ENCODE data around the gene SLC12A1.
"Not testable (repeated sequence)": the region's sequence is repeated elsewhere in the genome, so short reads cannot be mapped to it uniquely, and the experiment has no call there.

The SLC12A1 gene

DNA sequence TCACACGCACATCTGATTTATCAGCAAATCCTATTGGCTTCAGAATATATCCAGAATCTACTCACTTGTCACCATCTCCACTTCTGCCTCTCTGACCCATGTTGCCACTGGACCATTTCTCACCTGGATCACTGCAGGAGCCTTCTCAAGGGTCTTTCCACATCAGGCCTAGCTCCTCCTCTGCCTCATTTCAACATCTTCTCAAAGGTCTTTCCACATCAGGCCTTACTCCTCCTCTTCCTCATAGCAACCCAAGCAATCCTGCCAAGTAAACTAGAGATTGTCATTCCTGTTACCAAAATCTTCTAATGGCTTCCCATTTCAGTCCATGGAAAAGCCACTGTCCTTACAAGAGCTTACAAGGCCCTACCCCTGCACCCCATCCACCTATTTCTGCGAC lies 107.1 kb downstream of the SLC12A1 start:
- no peak for FAIRE-seq

- FAIRE-seq = no peak
These were observed 108.9 kb downstream of the SLC12A1 start for GRCh38 chr15:48315041-48315440.

DNA sequence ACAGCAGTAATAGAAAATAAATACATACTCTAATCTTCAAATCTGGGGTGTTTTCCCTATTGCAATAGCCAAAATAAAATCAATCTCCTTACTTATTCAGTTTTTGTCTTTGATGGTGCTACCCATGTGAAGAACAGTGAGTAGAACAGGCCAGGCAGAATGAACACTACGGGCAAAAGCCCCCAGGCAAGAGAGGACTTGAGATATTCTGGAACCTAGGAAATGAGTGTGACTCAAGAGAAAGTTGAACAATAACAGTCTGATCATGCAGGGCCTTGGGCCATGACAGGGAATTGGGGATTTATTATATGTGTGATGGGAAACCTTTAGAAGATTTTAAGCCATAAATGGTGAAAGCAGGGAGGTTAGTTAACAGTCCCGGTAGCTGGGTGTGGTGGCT lies 111.1 kb downstream of the SLC12A1 start:
- no peak for FAIRE-seq

GRCh38 chr15:48318131-48318530 lies 112.0 kb downstream of the SLC12A1 start:
- FAIRE-seq = no peak

DNA sequence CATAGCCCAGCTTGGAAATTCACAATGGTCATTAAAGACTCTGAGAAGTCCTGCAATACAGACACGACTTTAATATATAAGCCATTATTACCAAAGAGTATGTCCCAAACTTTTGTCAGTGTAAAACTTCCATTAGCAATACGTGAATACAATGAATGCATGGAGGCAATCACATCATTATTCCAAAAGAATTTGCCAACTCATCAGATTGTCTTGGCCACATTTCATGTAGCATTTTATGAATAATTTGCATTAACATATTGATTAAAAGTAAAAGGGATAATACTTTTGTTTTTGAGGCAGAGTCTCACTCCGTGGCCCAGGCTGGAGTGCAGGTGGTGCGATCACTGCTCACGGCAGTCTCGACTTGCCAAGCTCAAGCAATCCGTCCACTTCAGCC lies 117.2 kb downstream of the SLC12A1 start:
- no peak for FAIRE-seq

DNA sequence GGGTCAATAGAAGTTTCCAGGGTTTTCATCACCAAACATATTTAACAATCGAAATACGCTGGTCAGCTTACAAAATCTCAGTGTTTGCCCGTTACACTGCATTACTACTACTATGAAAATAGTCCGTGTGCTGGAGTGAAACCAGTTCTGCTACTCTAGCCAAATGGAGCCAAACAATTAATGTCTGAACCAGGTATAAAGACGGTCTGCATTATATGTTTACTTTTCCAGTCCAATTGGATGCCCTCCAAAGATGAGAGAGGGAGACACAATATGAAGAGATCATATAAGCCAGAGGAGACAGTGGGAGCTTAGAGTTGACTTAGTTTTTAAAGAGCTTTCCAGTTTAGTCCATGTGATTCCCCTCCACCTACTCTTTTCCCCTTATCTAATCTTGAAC lies 118.8 kb downstream of the SLC12A1 start:
- no peak for FAIRE-seq

- no peak for FAIRE-seq
These were observed 119.3 kb downstream of the SLC12A1 start for GRCh38 chr15:48325400-48325799.

DNA sequence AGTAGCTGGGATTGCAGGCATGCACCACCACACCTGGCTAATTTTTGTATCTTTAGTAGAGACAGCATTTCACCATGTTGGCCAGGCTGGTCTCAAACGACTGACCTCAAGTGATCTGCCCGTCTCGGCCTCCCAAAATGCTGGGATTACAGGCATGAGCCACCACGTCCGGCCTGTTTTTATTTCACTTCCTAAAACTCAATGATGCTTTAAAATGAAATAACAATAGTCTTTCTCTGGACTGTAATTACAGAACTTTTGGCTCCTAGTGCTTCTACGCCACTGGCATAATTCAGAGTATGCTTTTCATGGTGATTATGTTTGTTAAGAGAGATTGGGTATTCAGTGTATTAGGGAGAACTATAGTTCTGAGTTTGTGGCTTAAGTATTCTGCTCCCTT lies 120.1 kb downstream of the SLC12A1 start:
- not testable (repeated sequence) for FAIRE-seq

DNA sequence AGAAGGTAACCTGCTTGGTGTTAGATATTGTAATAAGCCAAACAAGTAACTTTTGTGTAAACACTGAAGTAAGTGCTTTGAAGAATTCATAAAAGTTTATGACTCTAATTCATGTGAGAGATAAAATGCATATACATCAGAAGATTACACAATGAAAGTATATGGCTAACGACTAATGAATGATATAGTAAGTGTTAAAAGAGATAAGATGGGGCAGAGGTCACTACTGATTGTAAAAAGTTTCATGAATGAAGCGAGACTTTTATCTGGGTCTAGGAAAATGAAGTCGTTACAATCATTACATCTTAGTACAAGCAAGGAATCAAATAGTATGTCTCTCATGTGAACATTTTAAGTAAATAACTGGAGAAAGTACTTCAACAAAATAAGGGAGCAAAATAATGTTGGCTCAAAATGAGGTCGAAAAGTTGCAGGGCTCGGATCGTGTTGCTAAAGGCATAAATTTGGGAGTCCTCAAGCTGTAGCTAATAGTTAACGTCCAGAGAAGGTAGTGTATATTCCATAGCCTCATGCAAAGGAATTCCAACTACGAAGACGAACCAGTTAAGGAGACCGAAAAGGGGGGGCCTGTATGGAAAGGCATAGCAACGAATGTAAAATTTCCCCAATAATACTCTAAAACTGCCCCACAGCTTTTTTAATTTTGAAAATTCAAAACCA lies 124.1 kb downstream of the SLC12A1 start:
- FAIRE-seq = no peak

DNA sequence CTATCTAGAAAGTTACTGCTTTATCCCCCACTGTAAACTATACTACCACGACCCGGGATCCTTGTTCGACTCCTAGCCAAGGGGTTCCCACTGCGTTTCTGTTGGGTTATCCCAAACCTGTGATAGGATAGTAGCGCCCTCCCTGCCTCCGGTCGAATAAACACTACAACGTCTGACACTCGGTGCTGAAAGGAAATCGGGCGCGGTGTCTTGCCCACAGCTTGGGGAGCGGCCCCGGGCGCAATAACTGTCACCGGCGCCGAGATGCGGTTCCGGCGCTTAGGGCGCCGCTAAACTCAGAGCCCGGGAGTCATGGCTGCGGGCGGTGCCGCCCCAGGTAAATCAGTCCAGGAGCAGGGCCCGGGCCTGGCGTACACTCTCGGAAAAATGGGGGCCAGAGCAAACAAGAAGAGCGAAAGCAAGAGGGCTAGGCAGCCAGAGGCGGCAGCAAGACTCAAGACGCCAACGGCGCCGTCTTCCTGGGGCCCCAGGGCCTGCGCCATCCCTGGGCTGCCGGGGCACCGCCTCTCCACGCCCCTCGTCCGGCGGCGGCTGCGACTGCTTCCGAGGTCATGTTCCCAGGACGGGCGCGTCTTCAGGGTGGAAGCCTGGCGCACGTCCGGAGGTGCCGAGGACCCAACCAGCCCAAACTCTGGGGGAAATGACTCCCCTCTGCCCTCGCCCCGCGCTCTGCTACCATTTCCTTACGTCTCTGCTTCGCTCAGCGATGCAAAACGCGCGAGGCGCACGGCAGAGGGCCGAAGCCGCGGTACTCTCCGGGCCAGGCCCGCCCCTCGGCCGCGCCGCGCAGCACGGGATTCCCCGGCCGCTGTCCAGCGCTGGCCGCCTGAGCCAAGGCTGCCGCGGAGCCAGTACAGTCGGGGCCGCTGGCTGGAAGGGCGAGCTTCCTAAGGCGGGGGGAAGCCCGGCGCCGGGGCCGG lies 125.0 kb downstream of the SLC12A1 start, which contains the start of gene DUT:
DUT (plus strand) TSS at position 575 of the 941 bp plus-strand sequence; CDS start at position 662, 87 bp downstream.
- FAIRE-seq = no peak

- FAIRE-seq = no peak
These were observed 125.9 kb downstream of the SLC12A1 start for GRCh38 chr15:48331796-48332641.

DNA sequence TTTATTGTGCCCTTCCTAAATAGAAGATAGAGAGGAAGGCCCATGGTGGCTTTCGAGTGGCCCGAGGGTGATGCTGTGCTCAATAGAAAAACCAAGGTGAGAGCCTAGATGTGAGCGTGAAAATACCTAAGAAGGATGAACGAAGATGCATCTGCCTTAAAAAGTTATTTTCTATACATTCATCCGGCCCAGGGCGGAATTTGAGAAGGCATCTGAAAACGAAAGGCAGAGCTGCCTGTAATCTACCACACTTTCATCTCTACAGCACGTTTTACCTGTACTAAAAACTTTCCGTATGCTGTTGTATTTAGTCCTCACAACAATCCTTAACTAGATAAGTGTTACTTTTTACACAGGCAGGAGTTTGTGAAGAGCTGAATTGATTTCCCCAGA lies 126.5 kb downstream of the SLC12A1 start:
- FAIRE-seq = no peak

DNA sequence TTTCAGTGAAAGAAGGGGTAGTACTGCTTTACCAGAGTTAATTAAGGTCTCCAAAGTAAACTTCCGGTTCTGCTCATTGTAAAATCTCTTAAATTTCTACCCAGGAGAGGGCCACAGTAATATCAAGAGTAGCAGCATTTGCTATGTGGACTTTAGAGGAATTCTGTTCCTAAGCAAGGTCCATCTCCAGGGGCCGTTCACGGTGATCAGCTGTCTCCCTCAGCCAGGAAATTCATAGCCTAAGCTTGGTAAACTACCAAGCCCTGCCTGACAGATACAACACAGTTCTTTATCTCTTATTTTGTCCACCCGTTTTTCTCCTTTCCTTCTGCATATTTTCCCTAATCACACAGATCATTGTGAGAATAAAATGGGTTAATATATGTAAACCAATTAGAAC lies 127.4 kb downstream of the SLC12A1 start:
- no peak for FAIRE-seq

DNA sequence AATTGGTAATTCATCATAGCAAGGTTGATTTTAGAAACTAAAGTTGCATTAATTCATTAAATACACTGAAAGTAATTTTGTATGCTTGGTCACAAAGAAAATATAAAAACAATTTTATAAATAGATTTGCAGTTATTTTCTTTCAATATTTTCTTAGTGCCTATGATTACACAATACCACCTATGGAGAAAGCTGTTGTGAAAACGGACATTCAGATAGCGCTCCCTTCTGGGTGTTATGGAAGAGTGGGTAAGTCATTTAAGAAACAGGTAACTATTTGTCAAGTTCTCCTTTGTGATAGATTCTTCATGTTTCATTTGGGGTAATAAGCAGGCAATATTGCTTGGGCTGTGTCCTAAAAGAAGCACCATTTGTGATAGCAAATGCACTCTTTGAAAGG lies 128.2 kb downstream of the SLC12A1 start:
- no peak for FAIRE-seq

DNA sequence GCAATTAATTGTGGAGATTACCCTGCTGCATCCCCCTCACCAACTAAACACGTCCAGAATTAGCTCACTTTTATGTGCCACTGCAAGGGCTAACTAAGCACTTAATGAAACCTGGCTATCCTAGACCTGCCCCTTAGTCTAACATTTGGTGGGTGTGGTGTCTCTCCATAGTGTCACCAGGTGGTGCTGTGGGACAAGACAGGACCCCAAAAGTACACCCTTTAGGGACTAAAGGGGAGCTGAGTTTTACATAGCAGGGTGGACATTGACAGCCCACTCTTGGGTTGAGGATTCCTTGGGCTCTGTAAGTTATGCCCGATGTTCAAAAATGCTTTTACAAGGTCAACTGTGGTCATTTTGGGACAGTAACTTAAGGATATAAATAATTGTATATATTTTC lies 130.8 kb downstream of the SLC12A1 start:
- no peak for FAIRE-seq

GRCh38 chr15:48337607-48338006 lies 131.5 kb downstream of the SLC12A1 start:
- FAIRE-seq = no peak

- FAIRE-seq = no peak
These were observed 134.0 kb downstream of the SLC12A1 start for GRCh38 chr15:48340111-48340510.

GRCh38 chr15:48343865-48344264 lies 137.8 kb downstream of the SLC12A1 start:
- no peak for FAIRE-seq

- FAIRE-seq = no peak
These were observed 139.4 kb downstream of the SLC12A1 start for GRCh38 chr15:48345516-48345915.

DNA sequence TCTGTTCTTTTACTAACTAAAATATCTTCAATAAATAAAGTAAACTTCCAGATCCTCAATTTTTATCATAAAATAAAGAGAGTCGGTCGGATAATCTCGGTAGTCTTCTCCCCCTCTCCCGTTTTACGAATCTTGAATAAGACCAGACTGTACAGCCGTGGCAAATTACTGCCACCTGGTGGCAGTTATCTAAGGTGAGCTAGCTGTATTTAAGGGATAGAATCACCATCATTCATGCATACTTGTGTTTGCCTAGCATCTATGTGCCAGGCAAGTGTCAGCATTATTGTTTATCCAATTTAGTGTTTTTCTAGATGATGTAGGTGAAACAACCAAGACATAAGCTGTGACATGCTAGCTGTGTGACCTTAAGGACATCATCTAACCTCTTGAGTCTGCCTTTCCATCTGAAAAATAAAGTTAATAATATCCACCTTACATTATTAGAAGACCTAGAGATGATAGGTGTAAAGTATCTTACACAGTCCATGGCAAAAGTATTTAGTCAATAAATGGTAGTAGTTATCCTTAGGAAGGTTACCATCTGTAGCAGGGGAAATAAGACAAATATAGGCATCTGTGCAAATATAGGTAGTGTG lies 146.5 kb downstream of the SLC12A1 start:
- peak; percentile 94 for FAIRE-seq

Data from A204.1 (cell line).